NCI-H2227 treated with DMSO at 0.1 percent for 48 hours (cell line): ENCODE measurements around the gene PREX1.
A peak's percentile ranks its signal among the peaks of the same experiment; 100 is the strongest.
"Not testable (repeated sequence)": the region's sequence is repeated elsewhere in the genome, so short reads cannot be mapped to it uniquely, and the experiment has no call there.

Experiments
- DNase-seq: peaks from one replicate; lab custom pipeline; 2025; lab: John Stamatoyannopoulos, UW

PREX1 gene, protein sequence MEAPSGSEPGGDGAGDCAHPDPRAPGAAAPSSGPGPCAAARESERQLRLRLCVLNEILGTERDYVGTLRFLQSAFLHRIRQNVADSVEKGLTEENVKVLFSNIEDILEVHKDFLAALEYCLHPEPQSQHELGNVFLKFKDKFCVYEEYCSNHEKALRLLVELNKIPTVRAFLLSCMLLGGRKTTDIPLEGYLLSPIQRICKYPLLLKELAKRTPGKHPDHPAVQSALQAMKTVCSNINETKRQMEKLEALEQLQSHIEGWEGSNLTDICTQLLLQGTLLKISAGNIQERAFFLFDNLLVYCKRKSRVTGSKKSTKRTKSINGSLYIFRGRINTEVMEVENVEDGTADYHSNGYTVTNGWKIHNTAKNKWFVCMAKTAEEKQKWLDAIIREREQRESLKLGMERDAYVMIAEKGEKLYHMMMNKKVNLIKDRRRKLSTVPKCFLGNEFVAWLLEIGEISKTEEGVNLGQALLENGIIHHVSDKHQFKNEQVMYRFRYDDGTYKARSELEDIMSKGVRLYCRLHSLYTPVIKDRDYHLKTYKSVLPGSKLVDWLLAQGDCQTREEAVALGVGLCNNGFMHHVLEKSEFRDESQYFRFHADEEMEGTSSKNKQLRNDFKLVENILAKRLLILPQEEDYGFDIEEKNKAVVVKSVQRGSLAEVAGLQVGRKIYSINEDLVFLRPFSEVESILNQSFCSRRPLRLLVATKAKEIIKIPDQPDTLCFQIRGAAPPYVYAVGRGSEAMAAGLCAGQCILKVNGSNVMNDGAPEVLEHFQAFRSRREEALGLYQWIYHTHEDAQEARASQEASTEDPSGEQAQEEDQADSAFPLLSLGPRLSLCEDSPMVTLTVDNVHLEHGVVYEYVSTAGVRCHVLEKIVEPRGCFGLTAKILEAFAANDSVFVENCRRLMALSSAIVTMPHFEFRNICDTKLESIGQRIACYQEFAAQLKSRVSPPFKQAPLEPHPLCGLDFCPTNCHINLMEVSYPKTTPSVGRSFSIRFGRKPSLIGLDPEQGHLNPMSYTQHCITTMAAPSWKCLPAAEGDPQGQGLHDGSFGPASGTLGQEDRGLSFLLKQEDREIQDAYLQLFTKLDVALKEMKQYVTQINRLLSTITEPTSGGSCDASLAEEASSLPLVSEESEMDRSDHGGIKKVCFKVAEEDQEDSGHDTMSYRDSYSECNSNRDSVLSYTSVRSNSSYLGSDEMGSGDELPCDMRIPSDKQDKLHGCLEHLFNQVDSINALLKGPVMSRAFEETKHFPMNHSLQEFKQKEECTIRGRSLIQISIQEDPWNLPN (N-terminal part only)

DNA sequence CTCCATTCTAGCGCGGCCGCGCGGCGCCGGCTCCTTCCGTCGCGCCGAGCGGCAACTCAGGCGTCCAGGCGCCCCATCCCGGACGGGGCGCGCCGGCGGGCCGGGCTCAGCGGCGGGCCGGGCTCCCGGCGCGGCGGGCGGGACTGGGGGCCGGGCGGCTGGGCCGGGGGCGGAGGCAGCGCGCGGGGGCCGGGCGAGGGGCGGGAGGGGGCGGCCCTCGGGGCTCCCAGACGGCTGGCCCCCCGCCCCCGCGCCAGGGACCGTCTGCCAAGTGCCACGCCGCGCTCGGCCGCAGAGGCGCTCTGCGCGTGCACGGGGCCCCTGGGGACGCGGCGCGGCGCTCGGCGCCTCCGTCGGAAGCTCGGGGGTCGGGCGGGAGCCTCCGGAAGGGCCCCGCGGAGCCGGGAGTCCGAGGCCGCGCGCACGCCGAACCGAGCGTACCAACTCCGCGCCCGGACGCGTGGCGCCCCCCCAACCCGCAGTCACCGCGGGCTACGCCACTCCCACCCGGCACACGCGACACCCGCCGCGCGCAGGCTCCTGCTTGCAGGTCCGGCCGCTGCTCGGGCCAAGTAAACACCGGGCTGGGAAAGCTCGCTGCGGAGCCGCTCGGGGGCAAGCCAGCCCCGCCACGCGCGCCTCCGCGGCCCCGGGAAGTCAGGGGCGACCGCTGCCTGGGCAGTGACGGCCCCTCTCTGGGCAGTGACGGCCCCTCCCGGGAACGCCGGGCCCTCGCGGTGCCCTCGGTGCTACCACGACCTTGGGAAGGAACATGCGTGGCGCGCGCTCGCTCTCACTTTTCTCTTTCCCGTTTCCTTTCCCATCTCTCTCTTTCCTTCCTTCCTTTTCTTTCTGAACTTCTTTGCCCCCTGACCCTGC lies at the start of gene PREX1:
Gene PREX1 (minus strand): TSS at position 145 of the 879 bp plus-strand sequence. CDS start 139 bp downstream, at position 6.
- peak; percentile 68 for DNase-seq

- DNase-seq, result no peak
These were observed 49.5 kb upstream of the PREX1 start for GRCh38 chr20:48877304-48877703.

- DNase-seq, result no peak
These were observed 48.1 kb upstream of the PREX1 start for GRCh38 chr20:48875914-48876240.

- DNase-seq, result no peak
These were observed 47.6 kb upstream of the PREX1 start for GRCh38 chr20:48875233-48875913.

GRCh38 chr20:48869442-48869841 lies 41.6 kb upstream of the PREX1 start:
- DNase-seq, result not testable (repeated sequence)

GRCh38 chr20:48866936-48867335 lies 39.1 kb upstream of the PREX1 start:
- DNase-seq, result no peak

GRCh38 chr20:48864738-48865318 lies 37.0 kb upstream of the PREX1 start:
- DNase-seq, result no peak

DNA sequence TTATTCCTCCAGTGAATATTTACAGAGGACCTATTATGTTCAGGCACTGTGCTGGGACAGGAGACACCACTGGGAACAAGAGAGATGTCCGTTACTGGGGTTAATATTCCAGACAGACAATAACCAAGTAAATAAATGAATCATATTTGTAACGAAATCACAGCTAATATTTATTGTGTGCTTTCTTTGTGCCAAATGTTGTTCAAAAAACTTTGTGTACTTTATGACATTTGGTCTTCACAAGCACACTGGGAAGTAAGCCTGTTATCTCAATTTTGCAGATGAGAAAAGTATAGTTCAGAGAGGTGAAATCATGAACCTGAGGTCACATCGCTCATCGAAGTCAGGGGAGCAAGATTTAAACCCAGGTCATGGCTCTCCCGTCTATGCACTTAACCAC lies 36.5 kb upstream of the PREX1 start:
- DNase-seq, result no peak

DNA sequence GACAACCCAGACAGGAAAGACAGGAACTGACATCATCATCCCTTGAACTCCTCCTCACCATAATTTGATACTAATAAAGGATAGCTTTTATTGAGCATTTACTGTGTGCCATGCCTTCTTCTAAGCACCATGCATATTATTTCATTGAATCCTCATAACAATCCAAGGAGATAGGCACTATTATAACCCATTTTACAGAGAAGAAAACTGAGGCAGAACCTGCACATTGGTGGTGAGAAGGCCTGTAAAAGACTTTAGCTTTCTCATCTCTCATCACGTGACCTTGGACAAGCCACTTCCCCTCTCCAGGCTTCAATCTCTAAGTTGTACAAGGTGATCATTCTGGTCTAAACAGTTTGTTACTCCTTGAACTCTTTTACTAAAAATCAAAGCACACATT lies 34.5 kb upstream of the PREX1 start:
- no peak for DNase-seq

- DNase-seq, result no peak
These were observed 33.6 kb upstream of the PREX1 start for GRCh38 chr20:48861444-48861843.

GRCh38 chr20:48858075-48858790 lies 30.4 kb upstream of the PREX1 start:
- no peak for DNase-seq

DNA sequence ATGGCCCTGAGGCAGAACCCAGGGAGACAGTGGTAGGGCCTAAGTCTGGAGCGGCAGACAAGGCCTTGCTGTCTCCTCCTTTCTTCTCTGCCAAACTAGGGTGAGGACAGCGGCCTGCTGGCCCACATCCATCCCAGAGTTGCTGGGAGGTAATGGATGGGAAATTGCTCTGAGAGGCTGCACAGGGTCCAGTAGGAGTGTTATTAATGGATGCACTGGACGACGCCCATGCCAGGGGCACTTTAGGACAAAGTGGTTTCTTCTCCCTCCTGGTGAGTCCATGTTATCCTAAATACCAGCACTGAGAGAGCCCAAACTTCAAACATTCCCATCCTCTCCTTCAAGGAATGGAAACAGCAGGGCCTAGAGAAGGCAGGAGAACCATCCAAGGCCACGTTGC lies 28.3 kb upstream of the PREX1 start:
- no peak for DNase-seq

DNA sequence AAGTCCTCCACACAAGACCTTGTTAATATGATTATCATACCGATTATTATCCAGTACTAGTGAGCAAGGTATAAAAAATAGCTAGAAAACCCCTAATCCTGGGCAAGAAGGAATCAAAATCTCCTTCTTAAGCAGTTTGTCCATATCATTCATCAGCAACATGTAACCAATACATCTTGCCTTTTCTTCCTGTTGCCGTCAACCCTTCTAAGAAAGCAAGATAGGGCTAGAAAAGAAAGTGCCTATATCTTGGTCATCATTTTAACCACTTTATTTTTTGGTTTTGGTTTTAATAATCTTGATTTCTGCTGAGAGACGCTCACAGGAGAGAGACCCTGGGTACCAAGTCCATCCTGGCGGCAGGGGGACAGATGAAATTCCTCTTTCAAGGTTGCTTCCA lies 27.2 kb upstream of the PREX1 start:
- DNase-seq, result no peak

DNA sequence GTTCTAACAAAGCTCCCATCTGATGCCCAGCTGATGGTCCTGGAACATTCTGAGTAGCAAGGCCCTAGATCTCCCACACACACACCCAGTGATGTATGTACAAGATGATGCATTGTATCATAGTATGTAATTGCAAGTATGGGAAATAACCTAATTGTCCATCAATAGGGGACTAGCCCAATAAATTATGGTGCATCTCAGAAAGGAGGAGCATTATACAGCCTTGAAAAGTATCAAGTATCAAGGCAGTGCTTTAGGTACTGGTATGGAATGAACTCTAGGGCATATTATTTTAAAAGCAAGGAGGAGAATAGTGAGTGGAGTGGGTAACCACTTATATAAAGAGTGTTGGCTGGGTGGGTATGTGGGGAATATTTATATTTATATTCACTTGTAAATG lies 24.8 kb upstream of the PREX1 start:
- DNase-seq, result no peak

DNA sequence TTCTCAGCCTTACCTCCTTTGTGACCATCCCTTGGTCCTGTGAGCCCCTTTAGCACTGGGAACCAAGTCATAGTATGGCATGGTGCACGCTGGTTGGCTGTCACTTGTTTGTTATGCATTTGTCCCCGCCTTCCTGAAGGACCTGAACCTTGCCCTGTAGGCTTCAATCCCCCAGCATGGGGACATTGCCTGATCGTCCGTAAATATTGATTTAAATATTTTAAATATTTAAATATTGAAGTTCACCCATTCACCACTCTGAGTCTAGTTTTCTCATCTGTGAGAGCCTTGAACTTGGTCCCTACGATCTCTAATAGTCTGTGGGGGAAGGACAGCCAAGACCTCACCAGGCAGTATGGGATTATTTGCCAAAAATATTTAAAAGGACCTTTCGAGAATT lies 23.8 kb upstream of the PREX1 start:
- DNase-seq, result no peak

DNA sequence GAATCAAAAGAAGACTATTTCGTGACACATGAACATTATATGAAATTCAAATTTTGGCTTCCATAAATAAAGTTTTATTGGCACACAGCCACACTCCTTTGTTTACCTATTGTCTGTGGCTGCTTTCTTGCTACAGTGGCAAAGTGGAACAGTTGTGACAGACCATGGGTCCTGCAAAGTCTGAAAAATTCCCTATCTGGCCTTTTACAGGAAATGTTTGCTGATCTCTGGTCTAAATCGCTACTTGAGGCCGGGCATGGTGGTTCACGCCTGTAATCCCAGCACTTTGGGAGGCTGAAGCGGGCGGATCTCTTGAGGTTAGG lies 23.1 kb upstream of the PREX1 start:
- no peak for DNase-seq

- peak; percentile 70 for DNase-seq
These were observed 22.6 kb upstream of the PREX1 start for GRCh38 chr20:48850257-48850976.

- no peak for DNase-seq
These were observed 22.0 kb upstream of the PREX1 start for GRCh38 chr20:48849779-48850178.

DNA sequence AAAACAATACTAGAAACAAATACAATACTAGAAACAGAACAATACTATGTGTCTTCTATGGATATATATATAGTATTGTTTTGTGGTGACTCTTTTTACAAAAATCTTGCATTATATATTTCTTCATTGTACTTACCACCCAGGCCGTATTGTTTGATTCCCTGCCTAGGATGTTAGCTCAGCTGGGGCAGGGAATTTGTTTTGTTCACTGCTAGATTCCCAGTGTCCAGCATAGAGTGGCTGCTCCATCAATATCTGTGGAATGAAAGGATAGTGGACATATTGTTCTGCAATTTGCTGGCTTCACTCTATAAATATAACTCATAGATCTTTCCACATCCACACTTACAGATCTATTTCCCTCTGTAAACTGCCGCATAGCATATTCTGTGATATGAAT lies 21.5 kb upstream of the PREX1 start:
- DNase-seq, result no peak
